Subcutaneous adipose tissue (tissue), 4 donors: ENCODE measurements around the gene SULT1A4. TPM values are rescaled to one million over a fixed set of nuclear protein-coding genes. Genes with fewer than 3 reads are reported as not detected.
"Not testable (repeated sequence)": the region's sequence is repeated elsewhere in the genome, so short reads cannot be mapped to it uniquely, and the experiment has no call there.

ENCODE experiments used
- CTCF ChIP-seq: fragments of 450-650 bp; IDR thresholded peaks from one replicate; pipeline ENCODE4 v1.5.1; 2016; ENCODE audit warnings: low read depth, mild to moderate bottlenecking, control low read depth, antibody characterized with exemption, moderate library complexity
- small RNA-seq: library from RNA; depleted of rRNA; stranded (forward); fragments of <200 nt; gene quantifications from one replicate; pipeline ENCODE3, GENCODE V24; 2016
- total RNA-seq, 4 donors: library from RNA; depleted of rRNA; stranded (reverse); fragments of >200 nt; gene quantifications; one replicate each; pipeline ENCODE4 v1.1.0, GENCODE V29; 2016

Gene SULT1A4
- 10 to 100 TPM in 3 of 4 donors, 1 to 10 TPM in 1; 9.3 to 26.6 (median 14.7) TPM for total RNA-seq

DNA sequence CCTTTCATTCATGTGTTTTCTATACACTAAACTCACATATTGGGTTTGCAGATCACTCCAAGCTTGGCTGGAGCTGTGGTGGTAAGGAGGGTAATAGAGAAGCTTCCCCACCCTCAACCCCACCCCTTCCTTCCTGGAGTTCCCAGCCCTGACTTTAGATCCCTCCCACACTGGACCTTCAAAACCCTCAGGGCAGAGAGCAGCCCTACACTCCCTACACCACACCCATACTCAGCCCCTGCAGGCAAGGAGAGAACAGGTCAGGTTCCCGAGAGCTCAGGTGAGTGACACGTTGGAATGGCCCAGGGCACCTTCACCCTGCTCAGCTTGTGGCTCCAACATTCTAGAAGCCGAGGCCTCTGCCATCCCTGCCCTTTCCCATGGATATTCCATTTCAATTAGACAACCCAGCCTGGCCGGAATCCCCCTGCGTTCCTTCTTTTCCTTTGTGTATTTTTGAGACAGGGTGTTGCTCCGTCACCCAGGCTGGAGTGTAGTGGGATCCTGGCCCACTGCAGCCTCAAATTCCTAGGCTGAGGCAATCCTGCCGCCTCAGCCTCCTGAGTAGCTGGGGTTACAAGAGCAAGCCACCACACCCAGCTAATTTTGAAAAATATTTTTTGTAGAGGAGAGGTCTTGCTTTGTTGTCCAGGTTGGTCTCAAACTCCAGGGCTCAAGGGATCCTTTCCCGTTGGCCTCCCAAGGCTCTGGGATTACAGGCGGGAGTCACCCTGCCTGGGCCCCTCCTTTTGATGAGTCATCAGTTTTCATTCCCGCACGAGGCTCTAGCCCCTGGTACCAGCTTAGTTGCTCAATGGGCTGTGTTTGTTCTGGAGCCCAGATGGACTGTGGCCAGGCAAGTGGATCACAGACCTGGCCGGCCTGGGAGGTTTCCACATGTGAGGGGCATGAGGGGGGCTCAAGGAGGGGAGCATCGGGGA is at the start of gene SULT1A4:
SULT1A4 (plus strand) TSS at position 208 of the 941 bp plus-strand sequence. CDS start 1,473 bp downstream, outside the sequence.
- TF ChIP-seq CTCF: not testable (repeated sequence)

- TF ChIP-seq CTCF: not testable (repeated sequence)
Measured at GRCh38 chr16:29454269-29454668, 5.4 kb upstream of the SULT1A4 start, which contains the start of the genes BOLA2 and SLX1B. BOLA2 (minus strand) TSS chr16:29454351; CDS start chr16:29454253, 98 bp downstream. SLX1B (plus strand) TSS chr16:29454533.

DNA sequence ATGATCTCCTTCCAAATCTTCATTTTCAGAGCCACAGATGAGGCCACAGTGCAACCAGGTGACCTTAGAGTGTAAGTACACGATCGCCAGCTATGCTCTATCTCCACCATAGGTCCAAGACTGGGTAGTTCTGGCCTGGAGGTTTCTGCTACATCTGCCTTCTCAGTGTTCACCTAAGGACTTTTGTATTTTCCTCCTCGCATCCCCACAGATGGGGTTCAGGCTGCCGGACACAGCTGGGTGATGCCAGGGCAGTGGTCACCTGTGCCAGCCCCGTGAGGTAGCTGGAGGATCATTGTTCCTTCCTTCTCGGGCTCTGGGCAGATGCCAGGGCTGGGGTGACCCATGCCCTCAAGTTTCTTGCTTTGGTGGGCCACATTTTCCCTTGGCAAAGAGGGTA is 46.6 kb downstream of the SULT1A4 start, which contains the start of gene NPIPB12:
NPIPB12 (minus strand) TSS at position 101 of the 400 bp plus-strand sequence.
- TF ChIP-seq CTCF: not testable (repeated sequence)

Small RNA genes within 50 kb of the gene (small RNA-seq; reads per million reads assigned to genes)
- gene AC133555.2: not detected

Other genes with a start within 250 kb of the SULT1A4 start
- gene NPIPB11, start 53.2 kb upstream of the SULT1A4 start, total RNA-seq: 1 to 10 TPM in 2 of 4 donors, under 1 TPM in 2; 0.57 to 1.5 (median 0.90) TPM
- gene BOLA2, start 5.6 kb upstream of the SULT1A4 start, total RNA-seq: 10 to 100 TPM; 12.1 to 30.8 (median 19.9) TPM
- gene SLX1B, start 5.4 kb upstream of the SULT1A4 start, total RNA-seq: 10 to 100 TPM in 1 of 4 donors, 1 to 10 TPM in 3; 1.6 to 11.6 (median 7.3) TPM
- 100 to 1,000 TPM in 2 of 4 donors, 10 to 100 TPM in 2; 78.8 to 154 (median 104) TPM for gene NPIPB12, start 46.5 kb downstream of the SULT1A4 start, total RNA-seq
- 1 to 10 TPM; 1.1 to 8.7 (median 1.8) TPM for gene SPN, start 203.3 kb downstream of the SULT1A4 start, total RNA-seq
- gene QPRT, start 219.3 kb downstream of the SULT1A4 start, total RNA-seq: 10 to 100 TPM in 1 of 4 donors, 1 to 10 TPM in 3; 1.5 to 13.8 (median 2.4) TPM